GM12801 (cell line): ENCODE measurements around the gene NEDD4L.

Experiments
- CTCF ChIP-seq: IDR thresholded peaks from one replicate; pipeline ENCODE4 v1.5.1; 2011; ENCODE audit warnings: control low read depth; ENCODE audit not compliant: insufficient read length; ENCODE audit errors: extremely low read depth

NEDD4L gene

GRCh38 chr18:58393295-58393694 is 349.3 kb downstream of the NEDD4L start:
- no peak for TF ChIP-seq CTCF

- no peak for TF ChIP-seq CTCF
Observed at GRCh38 chr18:58394046-58394445, 350.0 kb downstream of the NEDD4L start.

- TF ChIP-seq CTCF: no peak
Observed at GRCh38 chr18:58394602-58395425, 350.8 kb downstream of the NEDD4L start.

DNA sequence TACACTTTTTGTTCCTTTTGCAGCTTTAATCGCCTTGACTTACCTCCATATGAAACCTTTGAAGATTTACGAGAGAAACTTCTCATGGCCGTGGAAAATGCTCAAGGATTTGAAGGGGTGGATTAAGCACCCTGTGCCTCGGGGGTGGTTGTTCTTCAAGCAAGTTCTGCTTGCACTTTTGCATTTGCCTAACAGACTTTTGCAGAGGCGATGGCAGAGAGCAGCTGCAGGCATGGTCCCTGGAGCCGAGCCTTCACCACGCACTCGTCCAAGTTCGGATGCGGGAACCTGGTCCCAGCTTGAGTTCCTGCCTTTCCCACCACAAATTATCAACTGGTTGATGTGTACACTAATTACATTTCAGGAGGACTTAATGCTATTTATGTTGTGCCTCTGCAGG is 352.1 kb downstream of the NEDD4L start:
- TF ChIP-seq CTCF: no peak

GRCh38 chr18:58396966-58397365 is 352.9 kb downstream of the NEDD4L start:
- TF ChIP-seq CTCF: no peak

DNA sequence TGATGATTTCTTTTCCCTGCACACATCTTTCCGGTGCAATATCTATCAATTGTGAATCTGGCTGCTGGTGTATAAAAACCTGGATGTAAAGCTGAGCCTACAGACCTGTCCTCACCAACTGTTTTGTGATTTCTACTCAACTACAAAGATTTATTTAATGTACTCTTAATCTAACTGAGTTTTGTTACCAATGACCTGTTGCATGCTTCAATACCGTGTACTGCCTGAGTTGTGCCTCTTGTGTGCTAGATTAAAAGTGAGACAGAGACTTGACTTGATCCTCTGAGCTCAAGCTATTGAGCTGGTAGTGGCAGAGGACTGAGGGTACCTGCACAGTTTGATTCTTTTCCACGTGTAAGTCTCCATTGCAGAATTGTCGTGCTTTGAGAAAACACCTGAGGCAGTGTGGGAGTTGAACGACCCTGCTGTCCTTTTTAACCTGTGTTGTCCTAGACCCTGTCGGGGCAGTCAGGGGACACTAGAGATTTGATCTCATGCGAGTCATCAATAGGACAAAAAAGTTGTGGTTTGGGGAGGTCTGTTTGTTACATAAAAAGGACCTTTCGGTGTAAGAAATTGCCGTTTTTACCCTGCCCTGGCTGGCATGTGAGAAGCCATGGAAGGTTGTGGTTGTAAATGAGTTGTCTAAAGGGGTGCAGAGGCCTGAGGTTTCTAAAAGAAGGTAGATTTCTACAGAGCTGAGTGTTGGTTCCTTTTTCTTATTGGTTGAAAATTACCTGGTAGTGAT is 353.5 kb downstream of the NEDD4L start:
- no peak for TF ChIP-seq CTCF

- no peak for TF ChIP-seq CTCF
Observed at GRCh38 chr18:58398648-58399398, 354.8 kb downstream of the NEDD4L start.
